Mucosa of rectum (tissue), 2 donors: ENCODE results near the gene GXYLT1.
"Not testable (repeated sequence)": the region's sequence is repeated elsewhere in the genome, so short reads cannot be mapped to it uniquely, and the experiment has no call there.

ENCODE experiments used
- H3K27ac ChIP-seq, 2 donors: one replicate each; pipeline ENCODE4 v1.7.0; 2013; ENCODE audit warnings: inconsistent platforms in 2 of 2, low read depth in 2 of 2, low read length in 2 of 2
- H3K27me3 ChIP-seq, 2 donors: one replicate each; pipeline ENCODE4 v1.7.0; 2013; ENCODE audit warnings: low read length in 2 of 2; ENCODE audit not compliant: control insufficient read depth in 2 of 2, insufficient read depth in 2 of 2
- H3K36me3 ChIP-seq, 2 donors: one replicate each; pipeline ENCODE4 v1.7.0; 2013; ENCODE audit warnings: low read length in 2 of 2; ENCODE audit not compliant: control insufficient read depth in 2 of 2, insufficient read depth in 2 of 2
- H3K4me1 ChIP-seq, 2 donors: one replicate each; pipeline ENCODE4 v1.7.0; 2013; ENCODE audit warnings: low read length in 2 of 2, mild to moderate bottlenecking in 1 of 2; ENCODE audit not compliant: control insufficient read depth in 2 of 2, insufficient read depth in 2 of 2
- H3K4me3 ChIP-seq, 2 donors: one replicate each; pipeline ENCODE4 v1.7.0; 2013; ENCODE audit warnings: low read length in 2 of 2
- H3K9ac ChIP-seq, 2 donors: one replicate each; pipeline ENCODE4 v1.7.0; 2013; ENCODE audit warnings: low read length in 2 of 2, low read depth in 1 of 2, mild to moderate bottlenecking in 1 of 2
- H3K9me3 ChIP-seq, 2 donors: one replicate each; pipeline ENCODE4 v1.7.0; 2013; ENCODE audit warnings: low read length in 2 of 2; ENCODE audit not compliant: control insufficient read depth in 2 of 2
- donor health status: healthy.
- donor health status: Normal muscosa, but diverticular disease.

Gene GXYLT1

DNA sequence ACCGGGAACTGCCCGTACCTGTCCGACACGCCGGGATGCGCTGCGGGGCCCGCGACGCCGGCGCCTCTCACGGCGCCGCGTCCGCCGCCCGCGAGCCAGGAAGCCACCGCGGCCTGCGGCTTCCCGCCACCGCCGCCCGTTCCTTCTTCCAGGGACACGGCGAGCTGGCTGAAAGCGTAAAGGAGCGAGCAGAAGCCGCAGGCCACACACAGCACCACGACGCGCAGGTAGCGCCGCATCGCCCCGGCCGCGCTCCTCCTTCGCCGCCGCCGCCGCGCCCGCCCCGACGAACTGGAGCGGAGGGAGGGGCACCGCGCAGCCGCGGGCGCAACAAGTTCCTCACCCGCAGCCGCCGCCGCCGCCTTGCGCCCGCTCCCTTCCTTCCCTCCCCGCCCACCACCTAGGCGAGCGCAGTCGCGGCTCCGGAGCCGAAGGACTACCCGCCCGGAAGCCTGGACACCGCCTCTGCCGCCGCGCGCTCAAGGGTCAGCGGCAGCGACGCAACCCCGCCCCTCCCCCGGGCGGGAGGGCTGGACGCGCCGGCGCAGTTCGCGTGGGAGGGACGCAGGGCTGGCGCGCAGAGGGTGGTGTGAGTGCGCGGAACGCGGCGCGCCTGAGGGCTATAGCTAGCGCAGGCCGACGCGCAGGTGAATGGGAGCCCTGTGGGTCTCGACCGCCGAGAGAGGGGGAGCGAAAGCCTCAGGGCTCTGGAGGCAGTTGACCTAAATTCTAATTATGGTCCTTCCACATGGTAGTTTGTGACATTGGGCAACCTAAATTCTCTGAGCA, at the start of gene GXYLT1:
Gene GXYLT1 (minus strand): TSS at position 467 of the 789 bp plus-strand sequence. CDS start 228 bp downstream, at position 239.
- Histone ChIP-seq H3K4me1 (peaks cover 13 to 15% of the 10 kb centered on the region in 2 donors), H3K9ac (peak within 1 kb of the TSS; percentile 80 to 82), H3K4me3 (peak within 1 kb of the TSS; percentile 87 to 89)

DNA sequence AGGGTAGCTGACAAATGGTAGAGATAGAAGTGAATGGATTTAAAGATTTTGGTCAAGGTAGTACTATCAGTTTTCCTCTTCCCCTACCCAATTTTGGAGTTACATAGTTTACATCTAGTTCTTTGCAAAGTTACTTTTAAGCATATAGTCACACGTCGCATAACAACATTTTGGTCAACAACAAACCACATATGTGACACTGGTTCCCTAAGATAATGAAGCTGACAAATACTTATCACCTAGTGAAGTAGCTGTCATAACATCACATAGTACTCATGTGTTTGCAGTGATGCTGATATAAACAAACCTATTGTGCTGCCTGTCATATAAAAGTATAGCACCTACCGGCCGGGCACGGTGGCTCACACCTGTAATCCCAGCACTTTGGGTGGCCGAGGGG, 48.0 kb upstream of the GXYLT1 start:
- no peaks in the 10 kb centered on the region for H3K27me3 ChIP-seq
- H3K27ac ChIP-seq, result no peak overlapping the region
- no peak overlapping the region for H3K4me3 ChIP-seq
- H3K9me3 ChIP-seq, result no peaks in the 10 kb centered on the region
- H3K4me1 ChIP-seq, result no peaks in the 10 kb centered on the region
- no peak overlapping the region for H3K9ac ChIP-seq
- peaks cover 4 to 13% of the 10 kb centered on the region in 2 donors for H3K36me3 ChIP-seq

More for the DNA sequence above, at the start of gene GXYLT1:
- no peaks in the 10 kb centered on the region for H3K9me3 ChIP-seq
- H3K27ac ChIP-seq, result peak within 1 kb of the TSS; percentile 87 to 91
- H3K27me3 ChIP-seq, result no peaks in the 10 kb centered on the region
- no peaks in the 10 kb centered on the region for H3K36me3 ChIP-seq

GRCh38 chr12:42192258-42192657, 47.6 kb upstream of the GXYLT1 start:
- Histone ChIP-seq H3K4me3 (no peak overlapping the region), H3K36me3 (peaks cover 3 to 13% of the 10 kb centered on the region in 2 donors), H3K4me1 (no peaks in the 10 kb centered on the region), H3K9ac (no peak overlapping the region), H3K9me3 (no peaks in the 10 kb centered on the region), H3K27ac (no peak overlapping the region), H3K27me3 (no peaks in the 10 kb centered on the region)

DNA sequence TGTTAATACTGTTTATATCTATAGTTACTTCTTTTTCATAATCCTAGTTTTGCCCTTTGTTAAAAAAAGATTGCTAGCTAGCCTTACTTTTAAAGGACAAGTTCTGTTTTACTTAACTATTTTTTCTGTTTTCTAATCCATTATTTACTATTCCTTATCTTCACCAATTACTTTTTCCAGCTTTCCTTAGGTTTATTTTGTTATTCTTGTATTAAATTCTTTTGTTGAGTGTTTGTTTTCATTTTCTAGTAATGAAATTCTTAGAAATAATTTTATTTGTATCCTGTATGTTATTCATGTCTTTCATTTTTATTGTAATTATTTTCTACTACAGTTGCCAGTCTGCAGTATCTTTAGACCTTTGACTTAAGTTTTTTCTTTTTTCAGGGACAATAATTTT, 45.7 kb upstream of the GXYLT1 start:
- Histone ChIP-seq H3K36me3 (peaks cover 0 to 2% of the 10 kb centered on the region in 2 donors), H3K4me1 (no peaks in the 10 kb centered on the region), H3K9me3 (no peaks in the 10 kb centered on the region), H3K4me3 (no peak overlapping the region), H3K9ac (no peak overlapping the region), H3K27ac (no peak overlapping the region), H3K27me3 (no peaks in the 10 kb centered on the region)

GRCh38 chr12:42188275-42188674, 43.6 kb upstream of the GXYLT1 start:
- H3K4me3 ChIP-seq, H3K27ac ChIP-seq, H3K9me3 ChIP-seq, H3K36me3 ChIP-seq, H3K27me3 ChIP-seq, H3K4me1 ChIP-seq, H3K9ac ChIP-seq: not testable (repeated sequence)

- Histone ChIP-seq H3K9me3 (no peaks in the 10 kb centered on the region), H3K9ac (no peak overlapping the region), H3K27me3 (no peaks in the 10 kb centered on the region), H3K27ac (no peak overlapping the region), H3K36me3 (peaks cover 3 to 8% of the 10 kb centered on the region in 2 donors), H3K4me3 (no peak overlapping the region), H3K4me1 (no peaks in the 10 kb centered on the region)
Observed at GRCh38 chr12:42187799-42188198, 43.1 kb upstream of the GXYLT1 start.

GRCh38 chr12:42186793-42187192, 42.1 kb upstream of the GXYLT1 start:
- Histone ChIP-seq H3K4me1 (no peaks in the 10 kb centered on the region), H3K27ac (no peak overlapping the region), H3K27me3 (no peaks in the 10 kb centered on the region), H3K9me3 (no peaks in the 10 kb centered on the region), H3K36me3 (peaks cover 3 to 7% of the 10 kb centered on the region in 2 donors), H3K9ac (no peak overlapping the region), H3K4me3 (no peak overlapping the region)

- H3K27me3 ChIP-seq, result no peaks in the 10 kb centered on the region
- H3K9ac ChIP-seq, result no peak overlapping the region
- H3K4me1 ChIP-seq, result no peaks in the 10 kb centered on the region
- no peaks in the 10 kb centered on the region for H3K9me3 ChIP-seq
- H3K4me3 ChIP-seq, result no peak overlapping the region
- H3K27ac ChIP-seq, result no peak overlapping the region
- peaks cover 4 to 7% of the 10 kb centered on the region in 2 donors for H3K36me3 ChIP-seq
Observed at GRCh38 chr12:42182394-42182793, 37.7 kb upstream of the GXYLT1 start.

GRCh38 chr12:42180990-42181596, 36.4 kb upstream of the GXYLT1 start:
- no peaks in the 10 kb centered on the region for H3K9me3 ChIP-seq
- no peak overlapping the region for H3K9ac ChIP-seq
- no peaks in the 10 kb centered on the region for H3K27me3 ChIP-seq

DNA sequence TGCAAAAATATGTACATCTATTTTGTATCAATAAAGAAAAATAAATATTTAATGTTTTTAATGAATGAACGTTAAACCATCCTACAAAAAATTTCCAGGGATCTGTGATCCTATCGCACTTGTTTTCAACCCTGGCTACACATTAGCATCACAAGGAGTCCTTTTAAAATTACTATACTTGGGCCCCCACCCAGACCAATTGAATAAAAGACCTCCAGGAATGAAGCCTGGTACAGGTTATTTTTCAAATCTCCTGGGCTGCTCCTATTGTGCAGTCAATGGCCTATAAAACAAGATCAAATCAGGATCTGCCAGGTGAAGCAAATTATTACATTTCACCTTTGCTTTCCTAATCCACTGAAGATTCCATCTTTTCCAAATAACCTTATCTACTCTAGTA, 33.4 kb upstream of the GXYLT1 start:
- Histone ChIP-seq H3K9me3 (no peaks in the 10 kb centered on the region), H3K4me3 (no peak overlapping the region)

More at GRCh38 chr12:42180990-42181596, 36.4 kb upstream of the GXYLT1 start:
- Histone ChIP-seq H3K36me3 (peaks cover 6 to 7% of the 10 kb centered on the region in 2 donors), H3K27ac (no peak overlapping the region), H3K4me3 (no peak overlapping the region), H3K4me1 (no peaks in the 10 kb centered on the region)

More for the DNA sequence above, 33.4 kb upstream of the GXYLT1 start:
- Histone ChIP-seq H3K4me1 (no peaks in the 10 kb centered on the region), H3K9ac (no peak overlapping the region), H3K27ac (no peak overlapping the region), H3K27me3 (no peaks in the 10 kb centered on the region), H3K36me3 (peaks cover 3% of the 10 kb centered on the region in 2 donors)
